Left forelimb (tissue), 1 donor: ENCODE measurements around the gene FXR2.
"Not testable (repeated sequence)": the region's sequence is repeated elsewhere in the genome, so short reads cannot be mapped to it uniquely, and the experiment has no call there.

Experiments
- DNase-seq: peaks from one replicate; pipeline ENCODE4 v3.0.0-alpha.2; 2018; ENCODE audit warnings: low spot score

The FXR2 gene

GRCh38 chr17:7614425-7615264, at the start of gene FXR2:
Gene FXR2, minus strand, starts transcription at chr17:7614897. Its CDS starts 365 bp downstream, at chr17:7614532.
- DNase-seq, result peak; percentile 99

- no peak for DNase-seq
Measured at GRCh38 chr17:7656958-7657609, 42.4 kb upstream of the FXR2 start.

- DNase-seq, result no peak
Measured at GRCh38 chr17:7655541-7655840, 40.8 kb upstream of the FXR2 start.

- no peak for DNase-seq
Measured at GRCh38 chr17:7654832-7655540, 40.3 kb upstream of the FXR2 start.

GRCh38 chr17:7652388-7653356, 38.0 kb upstream of the FXR2 start:
- no peak for DNase-seq

GRCh38 chr17:7651665-7652387, 37.1 kb upstream of the FXR2 start:
- DNase-seq, result peak; percentile 81

- DNase-seq, result no peak
Measured at GRCh38 chr17:7651097-7651664, 36.5 kb upstream of the FXR2 start.

GRCh38 chr17:7650509-7651096, 35.9 kb upstream of the FXR2 start, which contains the start of gene ATP1B2:
Gene ATP1B2, plus strand, starts transcription at chr17:7650926. Its CDS starts 593 bp downstream, at chr17:7651519.
- peak; percentile 82 for DNase-seq

- DNase-seq, result no peak
Measured at GRCh38 chr17:7647018-7647417, 32.3 kb upstream of the FXR2 start.

GRCh38 chr17:7646457-7646856, 31.8 kb upstream of the FXR2 start:
- no peak for DNase-seq

- no peak for DNase-seq
Measured at GRCh38 chr17:7644775-7645174, 30.1 kb upstream of the FXR2 start.

GRCh38 chr17:7641635-7642034, 26.9 kb upstream of the FXR2 start:
- DNase-seq, result not testable (repeated sequence)

GRCh38 chr17:7640783-7641182, 26.1 kb upstream of the FXR2 start:
- DNase-seq, result no peak

- no peak for DNase-seq
Measured at GRCh38 chr17:7636163-7636562, 21.5 kb upstream of the FXR2 start.

- DNase-seq, result peak; percentile 75
Measured at GRCh38 chr17:7634384-7634783, 19.7 kb upstream of the FXR2 start.

GRCh38 chr17:7633093-7633492, 18.4 kb upstream of the FXR2 start:
- no peak for DNase-seq

- no peak for DNase-seq
Measured at GRCh38 chr17:7632492-7632894, 17.8 kb upstream of the FXR2 start.

- no peak for DNase-seq
Measured at GRCh38 chr17:7631398-7632380, 17.0 kb upstream of the FXR2 start.
